ENCODE data around the gene ZNF462. TPM values are rescaled to one million over a fixed set of nuclear protein-coding genes. Genes with fewer than 3 reads are reported as not detected.

Gene ZNF462
- total RNA-seq, 2 experiments from 2014 or later = 0.33 to 0.40 TPM

DNA sequence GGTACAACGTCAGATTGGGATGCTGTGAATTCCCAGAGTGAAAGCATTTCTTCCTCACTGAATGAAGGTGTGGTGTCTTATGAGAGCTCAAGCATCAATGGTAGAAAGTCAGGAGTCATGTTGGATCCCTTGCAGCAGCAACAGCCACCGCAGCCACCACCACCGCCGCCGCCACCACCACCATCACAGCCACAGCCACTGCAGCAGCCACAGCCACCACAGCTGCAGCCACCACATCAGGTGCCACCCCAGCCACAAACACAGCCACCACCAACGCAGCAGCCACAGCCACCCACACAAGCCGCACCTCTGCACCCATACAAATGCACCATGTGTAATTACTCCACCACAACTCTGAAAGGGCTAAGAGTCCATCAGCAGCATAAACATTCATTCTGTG, 62.4 kb downstream of the ZNF462 start:
- CTCF ChIA-PET = no interaction called here
- no peak for DNase-seq
- Mint-ChIP-seq H3K36me3 (ENCODE audit: low read depth) (no peaks in the 10 kb centered on the region), H3K27me3 (ENCODE audit: low read depth) (no peaks in the 10 kb centered on the region), H3K4me1 (ENCODE audit: low read depth) (peaks cover 10% of the 10 kb centered on the region), H3K9me3 (peaks cover 4% of the 10 kb centered on the region), H3K27ac (no peak overlapping the region), H3K4me3 (no peak overlapping the region)
- intact Hi-C loops (cut with micrococcal nuclease) = no loop called here

DNA sequence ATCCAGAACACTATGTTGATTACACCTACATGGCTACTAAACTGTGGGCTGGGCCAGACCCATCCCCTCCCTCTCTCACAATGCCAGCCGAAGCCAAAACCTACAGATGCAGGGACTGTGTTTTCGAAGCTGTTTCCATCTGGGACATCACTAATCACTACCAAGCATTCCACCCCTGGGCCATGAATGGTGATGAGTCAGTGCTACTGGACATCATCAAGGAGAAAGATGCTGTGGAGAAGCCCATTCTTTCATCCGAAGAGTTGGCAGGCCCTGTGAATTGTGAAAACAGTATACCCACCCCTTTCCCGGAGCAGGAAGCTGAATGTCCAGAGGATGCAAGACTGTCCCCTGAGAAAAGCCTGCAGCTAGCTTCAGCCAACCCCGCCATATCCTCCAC, 65.0 kb downstream of the ZNF462 start:
- no peak for DNase-seq
- Mint-ChIP-seq H3K27me3 (ENCODE audit: low read depth) (no peaks in the 10 kb centered on the region), H3K36me3 (ENCODE audit: low read depth) (no peaks in the 10 kb centered on the region), H3K9me3 (peaks cover 4% of the 10 kb centered on the region), H3K4me1 (ENCODE audit: low read depth) (no peaks in the 10 kb centered on the region), H3K27ac (no peak overlapping the region), H3K4me3 (no peak overlapping the region)
- CTCF ChIA-PET = no interaction called here
- intact Hi-C loops (cut with micrococcal nuclease) = no loop called here

DNA sequence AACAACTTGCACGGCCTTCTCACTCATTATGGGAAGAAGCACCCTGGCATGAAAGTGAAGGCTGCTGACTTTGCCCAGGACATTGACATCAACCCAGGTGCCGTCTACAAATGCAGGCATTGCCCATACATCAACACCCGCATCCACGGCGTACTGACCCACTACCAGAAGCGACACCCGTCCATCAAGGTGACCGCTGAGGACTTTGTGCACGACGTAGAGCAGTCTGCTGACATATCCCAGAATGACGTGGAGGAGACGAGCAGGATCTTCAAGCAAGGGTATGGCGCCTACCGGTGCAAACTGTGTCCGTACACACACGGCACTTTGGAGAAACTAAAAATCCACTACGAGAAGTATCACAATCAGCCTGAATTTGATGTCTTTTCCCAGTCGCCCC, 65.4 kb downstream of the ZNF462 start:
- Mint-ChIP-seq H3K4me3 (no peak overlapping the region), H3K36me3 (ENCODE audit: low read depth) (no peaks in the 10 kb centered on the region), H3K9me3 (peaks cover 4% of the 10 kb centered on the region), H3K4me1 (ENCODE audit: low read depth) (no peaks in the 10 kb centered on the region), H3K27ac (no peak overlapping the region), H3K27me3 (ENCODE audit: low read depth) (no peaks in the 10 kb centered on the region)
- no peak for DNase-seq
- intact Hi-C loops (cut with micrococcal nuclease) = no loop called here
- CTCF ChIA-PET = no interaction called here

DNA sequence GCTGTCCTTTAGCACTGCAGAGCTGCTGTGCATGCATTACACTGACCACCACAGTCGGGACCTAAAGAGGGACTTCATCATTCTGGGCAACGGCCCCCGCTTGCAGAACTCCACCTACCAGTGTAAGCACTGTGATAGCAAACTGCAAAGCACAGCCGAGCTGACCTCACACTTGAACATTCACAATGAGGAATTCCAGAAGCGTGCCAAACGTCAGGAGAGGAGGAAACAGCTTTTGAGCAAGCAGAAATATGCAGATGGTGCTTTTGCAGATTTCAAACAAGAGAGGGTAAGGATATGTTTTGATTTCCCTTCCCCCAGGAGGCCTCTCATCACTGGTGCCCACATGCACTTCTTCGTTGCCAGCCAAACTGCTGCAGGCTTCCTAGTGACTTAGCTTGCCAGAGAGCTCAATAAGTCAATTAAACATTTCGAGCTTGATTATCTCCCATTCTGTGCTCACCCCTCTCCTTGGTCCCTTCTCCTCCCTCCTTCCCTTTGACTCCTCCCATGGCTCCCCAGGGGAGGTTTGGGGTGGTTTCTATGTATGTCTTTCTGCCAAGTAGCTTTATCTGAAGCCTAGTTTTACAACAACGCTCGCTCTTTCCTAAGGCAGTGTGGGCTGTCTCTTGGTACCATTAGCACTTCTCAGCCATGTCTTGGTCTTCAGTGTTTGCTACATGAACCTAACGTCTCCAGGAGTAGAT, 66.7 kb downstream of the ZNF462 start:
- no peak for DNase-seq
- no peaks in the 10 kb centered on the region for H3K36me3 Mint-ChIP-seq (ENCODE audit: low read depth)
- no peaks in the 10 kb centered on the region for H3K4me1 Mint-ChIP-seq (ENCODE audit: low read depth)
- H3K27me3 Mint-ChIP-seq (ENCODE audit: low read depth) = no peaks in the 10 kb centered on the region
- peaks cover 2% of the 10 kb centered on the region for H3K9me3 Mint-ChIP-seq
- no peak overlapping the region for H3K4me3 Mint-ChIP-seq
- CTCF ChIA-PET = no interaction called here
- intact Hi-C loops (cut with micrococcal nuclease) = no loop called here
- no peak overlapping the region for H3K27ac Mint-ChIP-seq

DNA sequence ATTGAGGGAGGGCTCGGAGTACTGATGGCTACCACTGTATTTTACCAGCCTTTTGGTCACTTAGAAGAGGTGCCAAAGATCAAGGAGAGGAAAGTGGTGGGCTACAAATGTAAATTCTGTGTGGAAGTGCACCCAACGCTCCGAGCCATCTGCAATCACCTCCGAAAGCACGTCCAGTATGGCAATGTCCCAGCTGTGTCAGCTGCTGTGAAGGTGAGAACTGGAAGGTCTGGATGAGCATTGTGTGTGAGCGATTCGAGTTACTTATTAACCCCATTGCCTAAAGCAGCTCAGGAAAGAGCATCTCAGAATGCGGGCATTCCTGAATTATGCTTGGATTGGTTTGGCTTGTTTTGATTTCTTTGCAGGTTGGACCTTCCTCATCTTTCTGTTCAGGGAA, 67.5 kb downstream of the ZNF462 start:
- Mint-ChIP-seq H3K9me3 (no peaks in the 10 kb centered on the region), H3K4me1 (ENCODE audit: low read depth) (no peaks in the 10 kb centered on the region), H3K4me3 (no peak overlapping the region), H3K36me3 (ENCODE audit: low read depth) (no peaks in the 10 kb centered on the region), H3K27ac (no peak overlapping the region), H3K27me3 (ENCODE audit: low read depth) (no peaks in the 10 kb centered on the region)
- CTCF ChIA-PET = no interaction called here
- no peak for DNase-seq
- intact Hi-C loops (cut with micrococcal nuclease) = no loop called here

DNA sequence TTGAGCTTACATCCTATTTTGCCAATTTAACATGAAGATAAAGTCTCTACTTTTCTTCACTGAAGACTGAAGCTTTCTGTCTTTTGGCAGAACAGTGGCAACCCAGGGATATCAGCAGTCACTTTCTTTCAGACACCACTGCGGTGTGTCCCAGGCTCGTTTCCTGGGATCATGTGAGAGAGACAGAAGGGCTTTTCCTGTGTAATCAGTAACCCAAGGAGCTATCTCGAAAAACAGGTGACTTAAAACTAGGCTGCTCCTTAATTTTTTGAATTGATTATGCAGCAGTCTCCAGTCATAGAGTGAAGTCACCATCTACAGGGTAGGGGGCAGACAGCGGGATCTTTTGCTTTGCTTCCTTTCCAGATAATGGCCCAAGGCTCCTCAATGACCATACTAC, 68.5 kb downstream of the ZNF462 start:
- Mint-ChIP-seq H3K27me3 (ENCODE audit: low read depth) (no peaks in the 10 kb centered on the region), H3K36me3 (ENCODE audit: low read depth) (no peaks in the 10 kb centered on the region), H3K4me1 (ENCODE audit: low read depth) (no peaks in the 10 kb centered on the region), H3K4me3 (no peak overlapping the region), H3K27ac (no peak overlapping the region), H3K9me3 (no peaks in the 10 kb centered on the region)
- intact Hi-C loops (cut with micrococcal nuclease) = no loop called here
- DNase-seq = no peak
- CTCF ChIA-PET = no interaction called here

DNA sequence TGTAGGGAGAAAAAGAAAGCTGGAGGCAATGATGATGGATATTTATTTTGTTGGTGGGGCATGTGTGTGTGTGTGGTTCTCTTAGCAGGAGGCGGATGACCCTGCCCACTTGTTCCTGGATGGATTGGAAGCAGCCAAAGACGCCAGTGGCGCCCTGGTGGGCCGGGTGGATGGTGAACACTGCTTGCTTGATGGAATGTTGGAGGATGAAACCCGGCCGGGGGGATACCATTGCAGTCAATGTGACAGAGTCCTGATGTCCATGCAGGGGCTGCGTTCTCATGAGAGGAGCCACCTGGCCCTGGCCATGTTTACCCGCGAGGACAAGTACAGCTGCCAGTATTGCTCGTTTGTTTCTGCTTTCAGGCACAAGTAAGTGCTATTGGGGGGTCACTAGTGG, 69.2 kb downstream of the ZNF462 start:
- intact Hi-C loops (cut with micrococcal nuclease) = no loop called here
- Mint-ChIP-seq H3K27me3 (ENCODE audit: low read depth) (no peaks in the 10 kb centered on the region), H3K4me3 (no peak overlapping the region), H3K36me3 (ENCODE audit: low read depth) (no peaks in the 10 kb centered on the region), H3K4me1 (ENCODE audit: low read depth) (no peaks in the 10 kb centered on the region), H3K9me3 (no peaks in the 10 kb centered on the region), H3K27ac (no peak overlapping the region)
- DNase-seq = no peak
- CTCF ChIA-PET = no interaction called here

DNA sequence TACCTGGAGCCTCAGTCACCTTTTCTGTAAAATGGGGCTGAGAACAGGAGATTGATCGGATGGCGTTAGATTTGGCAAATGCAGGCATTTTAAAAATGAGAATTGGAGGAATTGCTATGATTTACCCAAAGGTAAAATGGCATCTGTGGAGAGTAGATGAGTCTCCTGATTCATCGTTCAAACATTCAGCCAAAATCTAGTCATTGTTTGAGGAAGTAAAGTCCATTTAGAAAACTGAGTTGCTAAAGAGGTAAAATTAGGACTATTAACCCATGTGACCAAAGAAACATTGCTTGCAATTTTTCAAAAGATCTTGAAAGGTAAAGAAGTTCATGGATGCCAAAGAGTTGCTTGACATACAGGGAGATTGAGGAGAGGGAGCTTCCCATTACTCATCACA, 69.7 kb downstream of the ZNF462 start:
- Mint-ChIP-seq H3K4me1 (ENCODE audit: low read depth) (no peaks in the 10 kb centered on the region), H3K27me3 (ENCODE audit: low read depth) (no peaks in the 10 kb centered on the region), H3K9me3 (no peaks in the 10 kb centered on the region), H3K27ac (no peak overlapping the region), H3K4me3 (no peak overlapping the region), H3K36me3 (ENCODE audit: low read depth) (no peaks in the 10 kb centered on the region)
- no peak for DNase-seq
- CTCF ChIA-PET = no interaction called here
- intact Hi-C loops (cut with micrococcal nuclease) = no loop called here

DNA sequence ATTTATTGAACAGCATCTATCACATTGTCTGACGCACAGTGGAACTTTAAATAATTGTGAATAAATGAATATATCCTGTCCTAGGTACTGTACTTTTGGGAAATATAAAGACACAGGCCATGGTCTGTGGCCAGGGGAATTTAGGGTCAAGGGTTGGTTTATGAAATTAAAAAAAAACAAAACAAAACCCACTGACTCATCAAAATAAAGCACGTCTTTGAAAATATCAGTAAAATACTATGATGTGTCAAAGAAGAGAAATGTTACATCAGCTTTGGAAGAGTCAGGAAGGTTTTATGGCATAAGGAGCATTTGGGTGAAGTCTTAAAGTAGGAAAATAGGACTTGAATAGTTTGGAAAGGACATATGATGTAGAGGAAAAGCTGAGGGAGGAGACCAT, 70.5 kb downstream of the ZNF462 start:
- H3K9me3 Mint-ChIP-seq = no peaks in the 10 kb centered on the region
- H3K27ac Mint-ChIP-seq = no peak overlapping the region
- H3K4me3 Mint-ChIP-seq = no peak overlapping the region
- CTCF ChIA-PET = interaction anchor here (0.6 to 0.7 kb wide), 2 partner anchors 382 to 407 kb away, joined by 3 read pairs; no protein-coding TSS in a partner anchor
- no peak for DNase-seq
- H3K4me1 Mint-ChIP-seq (ENCODE audit: low read depth) = no peaks in the 10 kb centered on the region
- H3K27me3 Mint-ChIP-seq (ENCODE audit: low read depth) = no peaks in the 10 kb centered on the region
- intact Hi-C loops (cut with micrococcal nuclease) = no loop called here
- H3K36me3 Mint-ChIP-seq (ENCODE audit: low read depth) = no peaks in the 10 kb centered on the region

DNA sequence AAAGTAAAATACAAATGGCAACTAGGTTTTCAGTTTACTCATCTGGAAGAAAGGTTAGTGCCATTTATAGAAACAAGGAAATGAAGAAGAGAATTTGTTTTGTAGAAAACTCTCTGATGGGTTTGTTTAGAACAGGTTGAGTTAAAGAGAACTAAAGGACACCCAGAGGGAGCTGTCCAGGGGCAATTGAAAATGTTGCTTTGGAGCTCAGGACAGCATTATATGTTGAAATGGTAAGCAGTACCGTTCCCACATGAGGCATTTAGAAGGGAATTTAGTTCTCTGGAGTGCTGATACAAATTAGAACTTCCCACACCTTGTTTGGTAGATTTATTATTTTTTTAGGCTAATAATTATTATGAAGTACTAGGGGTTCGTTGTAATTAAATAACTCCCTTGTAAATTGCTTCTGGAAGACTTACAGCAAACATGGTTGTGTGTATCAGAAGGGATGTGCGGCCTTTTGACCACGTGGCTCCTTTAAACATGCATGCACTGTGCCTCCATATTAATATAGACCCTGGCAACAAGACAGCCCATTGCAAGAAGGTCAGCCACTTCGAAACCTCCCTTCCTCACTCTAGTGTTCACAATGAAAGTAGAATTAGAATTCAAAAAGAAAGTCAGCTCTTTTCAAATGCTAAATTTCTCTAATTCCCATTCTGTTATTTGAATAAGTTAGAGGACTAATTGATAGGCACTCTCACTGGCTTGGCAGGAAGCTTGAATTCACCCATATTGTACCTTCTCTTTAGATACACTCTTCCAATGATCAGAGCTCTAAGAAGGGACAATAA, 71.7 kb downstream of the ZNF462 start:
- CTCF ChIA-PET = no interaction called here
- Mint-ChIP-seq H3K36me3 (ENCODE audit: low read depth) (no peaks in the 10 kb centered on the region), H3K27me3 (ENCODE audit: low read depth) (no peaks in the 10 kb centered on the region), H3K4me1 (ENCODE audit: low read depth) (no peaks in the 10 kb centered on the region), H3K9me3 (no peaks in the 10 kb centered on the region), H3K4me3 (no peak overlapping the region), H3K27ac (no peak overlapping the region)
- no peak for DNase-seq
- intact Hi-C loops (cut with micrococcal nuclease) = no loop called here

DNA sequence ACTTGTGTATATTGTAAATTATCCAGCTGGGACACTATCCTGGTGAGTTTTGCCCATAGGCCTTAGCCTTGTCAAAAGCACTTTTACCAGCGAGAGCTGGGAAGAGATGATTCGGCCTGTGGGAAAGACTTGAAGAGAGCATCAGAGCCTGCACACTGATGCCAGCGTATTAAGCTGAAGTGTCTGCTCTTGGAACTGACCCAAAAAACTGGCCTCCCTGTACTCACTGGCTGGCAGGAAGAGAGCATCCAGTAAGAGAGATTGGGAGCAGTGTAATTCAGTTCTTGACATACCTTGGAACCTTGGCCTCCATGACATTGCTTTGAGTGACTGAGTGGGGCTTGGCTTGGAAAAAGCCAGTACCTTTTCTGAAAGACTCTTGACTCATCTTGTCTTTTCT, 73.7 kb downstream of the ZNF462 start:
- Mint-ChIP-seq H3K27ac (no peak overlapping the region), H3K27me3 (ENCODE audit: low read depth) (no peaks in the 10 kb centered on the region), H3K4me3 (no peak overlapping the region), H3K9me3 (no peaks in the 10 kb centered on the region), H3K4me1 (ENCODE audit: low read depth) (no peaks in the 10 kb centered on the region), H3K36me3 (ENCODE audit: low read depth) (no peaks in the 10 kb centered on the region)
- DNase-seq = no peak
- CTCF ChIA-PET = no interaction called here
- intact Hi-C loops (cut with micrococcal nuclease) = no loop called here

DNA sequence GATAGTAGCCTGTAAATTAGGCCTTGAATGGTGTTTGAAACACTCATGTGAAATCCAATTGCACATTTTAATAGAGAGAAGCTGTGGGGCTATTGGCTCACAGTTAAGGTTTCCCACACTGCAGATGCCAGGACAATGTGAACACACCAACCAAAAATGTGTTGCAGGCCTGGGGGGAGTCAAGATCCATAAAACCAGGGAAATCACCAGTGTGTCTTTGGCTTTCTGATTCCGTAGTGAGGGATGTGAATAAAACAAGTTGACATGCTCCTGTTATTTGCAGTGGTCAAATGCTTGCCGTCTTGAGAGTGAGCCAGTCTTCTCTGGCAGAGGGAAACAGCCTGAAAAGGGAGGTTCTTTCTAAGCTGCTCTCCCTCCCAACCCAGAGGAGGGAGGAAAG, 79.0 kb downstream of the ZNF462 start:
- Mint-ChIP-seq H3K36me3 (ENCODE audit: low read depth) (no peaks in the 10 kb centered on the region), H3K9me3 (no peaks in the 10 kb centered on the region), H3K27me3 (ENCODE audit: low read depth) (no peaks in the 10 kb centered on the region), H3K27ac (no peak overlapping the region), H3K4me3 (no peak overlapping the region), H3K4me1 (ENCODE audit: low read depth) (no peaks in the 10 kb centered on the region)
- intact Hi-C loops (cut with micrococcal nuclease) = no loop called here
- no peak for DNase-seq
- CTCF ChIA-PET = no interaction called here

Data from activated naive CD4-positive, alpha-beta T cell treated with anti-CD3 and anti-CD28 coated beads for 36 hours (primary cell).